ENCODE measurements around the gene UGDH. TPM values are rescaled to one million over a fixed set of nuclear protein-coding genes. Genes with fewer than 3 reads are reported as not detected.
"Not testable (repeated sequence)": the region's sequence is repeated elsewhere in the genome, so short reads cannot be mapped to it uniquely, and the experiment has no call there.

The UGDH gene
- total RNA-seq, 2 experiments from 2014 or later, result 17.5 to 18.2 TPM

DNA sequence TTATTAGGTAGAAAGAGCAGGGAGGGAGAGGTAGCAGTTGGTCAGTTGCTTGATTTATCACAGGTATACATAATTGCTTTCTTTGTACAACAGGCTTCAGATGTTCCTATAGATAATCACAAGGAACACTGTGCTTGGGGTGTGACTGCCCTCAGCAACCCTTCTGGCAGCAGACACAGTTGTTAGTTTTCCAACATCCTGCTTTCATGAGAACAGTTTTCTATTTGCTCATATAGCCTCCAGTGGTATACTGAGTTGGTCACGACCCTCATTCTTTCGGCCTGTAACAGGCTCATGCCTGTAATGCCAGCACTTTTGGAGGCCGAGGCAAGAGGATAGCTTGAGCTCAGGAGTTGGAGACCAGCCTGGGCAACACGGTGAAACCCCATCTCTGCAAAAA is 16.8 kb upstream of the UGDH start:
- H3K9me3 Mint-ChIP-seq; H3K27ac Mint-ChIP-seq; H3K27me3 Mint-ChIP-seq; H3K4me1 Mint-ChIP-seq; H3K36me3 Mint-ChIP-seq; H3K4me3 Mint-ChIP-seq; ATAC-seq (ENCODE audit: low read depth); DNase-seq: not testable (repeated sequence)
- POLR2A ChIA-PET, result interaction anchor here (0.6 kb wide), 1 partner anchor 81 kb away, joined by 3 read pairs; no protein-coding TSS in a partner anchor

DNA sequence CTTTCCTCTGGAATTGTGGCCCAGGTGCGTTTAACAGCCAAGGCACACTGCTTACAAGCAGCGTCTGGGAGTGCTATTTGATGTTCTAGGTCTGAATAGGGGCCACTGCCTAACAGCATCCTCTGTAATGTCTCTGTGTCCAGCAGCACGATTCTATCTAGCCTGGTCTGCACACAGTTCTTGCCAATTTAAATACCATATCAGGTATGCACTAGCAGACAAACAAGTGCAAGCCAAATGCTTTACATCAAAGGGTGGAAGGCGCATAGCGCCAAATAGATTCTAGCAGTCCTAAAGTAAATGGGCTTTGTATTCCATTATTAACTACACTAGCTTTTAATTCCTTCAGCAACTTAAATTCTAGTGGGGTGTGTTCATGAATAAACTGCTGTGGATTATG is 15.8 kb upstream of the UGDH start:
- POLR2A ChIA-PET, result no interaction called here
- Mint-ChIP-seq H3K27ac (no peak overlapping the region), H3K4me3 (no peak overlapping the region), H3K27me3 (peaks cover 2% of the 10 kb centered on the region), H3K36me3 (no peaks in the 10 kb centered on the region), H3K4me1 (no peaks in the 10 kb centered on the region), H3K9me3 (no peaks in the 10 kb centered on the region)
- ATAC-seq (ENCODE audit: low read depth) (no peak), DNase-seq (no peak)

DNA sequence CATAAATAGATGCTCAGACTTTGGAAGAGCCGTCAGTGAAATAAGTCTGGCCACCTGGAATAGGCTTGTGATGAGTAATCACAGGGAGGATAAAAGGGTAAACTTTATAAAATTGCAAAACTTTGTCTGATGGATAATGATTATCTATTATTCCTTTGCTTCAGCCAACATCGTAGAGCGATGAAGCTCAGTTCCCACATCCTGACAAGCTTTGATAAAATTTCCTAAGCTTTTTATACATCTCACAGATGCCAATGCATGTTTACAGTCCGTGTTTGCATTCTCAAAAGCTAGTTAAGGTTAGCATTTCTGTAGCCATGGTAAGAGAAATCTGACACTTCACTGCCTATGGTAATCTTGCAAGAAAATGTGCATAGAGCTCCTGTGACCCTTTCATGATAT is 15.4 kb upstream of the UGDH start:
- Mint-ChIP-seq H3K27me3 (peaks cover 2% of the 10 kb centered on the region), H3K4me1 (no peaks in the 10 kb centered on the region), H3K4me3 (no peak overlapping the region), H3K27ac (no peak overlapping the region), H3K36me3 (no peaks in the 10 kb centered on the region), H3K9me3 (no peaks in the 10 kb centered on the region)
- DNase-seq (no peak), ATAC-seq (ENCODE audit: low read depth) (no peak)
- POLR2A ChIA-PET, result no interaction called here

DNA sequence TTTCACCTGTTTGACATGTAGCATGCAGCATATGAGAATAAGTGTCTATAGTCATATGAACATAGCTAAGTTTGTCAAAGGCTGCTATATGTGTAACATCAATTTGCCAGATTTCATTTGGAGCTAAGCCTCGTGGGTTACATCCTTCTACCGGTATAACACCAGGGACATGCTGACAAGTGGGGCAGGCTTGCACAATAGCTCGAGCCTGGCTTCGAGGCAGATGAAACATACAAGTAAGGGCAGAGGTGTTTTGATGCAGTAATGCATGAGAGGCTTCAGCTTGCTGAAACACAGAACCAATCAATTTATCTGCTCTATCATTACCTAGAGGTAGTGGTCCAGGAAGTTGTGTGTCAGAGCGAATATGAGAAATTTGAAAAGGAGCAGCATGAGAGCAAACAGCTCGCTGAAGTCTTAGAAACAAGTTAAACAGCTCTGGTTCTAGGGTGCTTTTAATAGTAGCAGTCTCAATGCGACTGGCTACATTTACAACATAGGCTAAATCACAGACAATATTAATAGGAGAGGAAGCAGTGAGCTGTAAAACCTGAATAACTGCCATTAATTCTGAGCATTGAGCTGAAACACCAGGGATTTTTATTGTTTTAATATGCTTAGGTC is 14.9 kb upstream of the UGDH start:
- Mint-ChIP-seq H3K27me3 (peaks cover 2% of the 10 kb centered on the region), H3K27ac (no peak overlapping the region), H3K9me3 (no peaks in the 10 kb centered on the region), H3K36me3 (no peaks in the 10 kb centered on the region), H3K4me1 (no peaks in the 10 kb centered on the region), H3K4me3 (no peak overlapping the region)
- ATAC-seq (ENCODE audit: low read depth), result no peak
- POLR2A ChIA-PET, result no interaction called here
- DNase-seq, result no peak

DNA sequence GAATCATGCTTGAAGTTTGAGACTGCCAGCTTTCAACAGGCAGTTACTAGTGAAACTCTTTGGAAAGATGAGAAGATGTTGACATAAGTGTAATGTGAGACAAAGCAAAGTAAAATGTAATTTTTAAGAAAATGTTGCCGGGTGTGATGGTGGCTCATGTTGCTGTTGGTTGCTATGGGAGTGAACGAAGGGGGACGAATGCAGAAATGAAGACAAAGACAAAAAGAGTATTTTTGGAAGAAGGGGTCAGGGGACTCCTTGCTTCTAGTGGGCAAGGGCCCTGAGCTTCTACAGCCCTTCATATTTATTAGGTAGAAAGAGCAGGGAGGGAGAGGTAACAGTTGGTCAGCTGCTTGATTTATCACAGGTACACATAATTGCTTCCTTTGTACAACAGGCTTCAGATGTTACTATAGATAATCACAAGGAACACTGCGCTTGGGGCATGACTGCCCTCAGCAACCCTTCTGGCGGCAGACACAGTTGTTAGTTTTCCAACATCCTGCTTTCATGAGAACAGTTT is 11.9 kb upstream of the UGDH start:
- Mint-ChIP-seq H3K36me3 (peaks cover 2% of the 10 kb centered on the region), H3K4me3 (no peak overlapping the region), H3K27ac (no peak overlapping the region), H3K9me3 (no peaks in the 10 kb centered on the region), H3K4me1 (no peaks in the 10 kb centered on the region), H3K27me3 (no peaks in the 10 kb centered on the region)
- POLR2A ChIA-PET, result no interaction called here
- ATAC-seq (ENCODE audit: low read depth) (no peak), DNase-seq (no peak)

DNA sequence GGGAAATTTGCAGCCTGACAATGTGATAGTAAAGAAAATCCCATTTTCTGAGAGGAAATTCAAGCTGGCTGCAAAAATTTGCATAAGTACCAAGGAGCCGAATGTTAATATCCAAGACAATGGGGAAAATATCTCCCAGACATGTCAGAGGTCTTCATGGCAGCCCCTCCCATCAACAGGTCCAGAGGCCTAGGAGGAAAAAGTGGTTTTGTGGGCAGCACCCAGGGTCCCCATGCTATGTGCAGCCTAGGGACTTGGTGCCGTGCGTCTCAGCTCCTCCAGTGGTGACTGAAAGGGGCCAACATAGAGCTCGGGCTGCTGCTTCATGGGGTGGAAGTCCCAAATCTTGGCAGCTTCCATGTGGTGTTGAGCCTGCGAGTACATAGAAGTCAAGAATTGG is 6.3 kb upstream of the UGDH start:
- peaks cover 21% of the 10 kb centered on the region for H3K9me3 Mint-ChIP-seq
- POLR2A ChIA-PET, result no interaction called here
- ATAC-seq (ENCODE audit: low read depth) (no peak), DNase-seq (no peak)
- peaks cover 24% of the 10 kb centered on the region for H3K36me3 Mint-ChIP-seq
- peaks cover under 1% of the 10 kb centered on the region for H3K4me1 Mint-ChIP-seq
- no peak overlapping the region for H3K27ac Mint-ChIP-seq
- no peak overlapping the region for H3K4me3 Mint-ChIP-seq
- H3K27me3 Mint-ChIP-seq, result no peaks in the 10 kb centered on the region

DNA sequence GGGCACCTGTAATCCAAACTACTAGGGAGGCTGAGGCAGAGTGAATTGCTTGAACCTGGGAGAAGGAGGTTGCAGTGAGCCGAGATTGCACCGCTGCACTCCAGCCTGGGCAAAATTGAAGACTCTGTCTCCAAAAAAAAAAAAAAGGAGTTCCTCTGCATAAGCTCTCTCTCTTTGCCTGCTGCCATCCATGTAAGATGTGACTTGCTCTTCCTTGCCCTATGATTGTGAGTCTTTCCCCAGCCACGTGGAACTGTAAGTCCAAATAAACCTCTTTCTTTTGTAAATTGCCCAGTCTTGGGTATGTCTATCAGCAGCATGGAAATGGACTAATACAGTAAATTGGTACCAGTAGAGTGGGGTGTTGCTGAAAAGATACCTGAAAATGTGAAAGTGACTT is 5.0 kb upstream of the UGDH start:
- ATAC-seq (ENCODE audit: low read depth); DNase-seq; H3K4me1 Mint-ChIP-seq; H3K27ac Mint-ChIP-seq; H3K27me3 Mint-ChIP-seq; H3K4me3 Mint-ChIP-seq; POLR2A ChIA-PET: not testable (repeated sequence)
- H3K9me3 Mint-ChIP-seq, result peaks cover 21% of the 10 kb centered on the region
- peaks cover 24% of the 10 kb centered on the region for H3K36me3 Mint-ChIP-seq

DNA sequence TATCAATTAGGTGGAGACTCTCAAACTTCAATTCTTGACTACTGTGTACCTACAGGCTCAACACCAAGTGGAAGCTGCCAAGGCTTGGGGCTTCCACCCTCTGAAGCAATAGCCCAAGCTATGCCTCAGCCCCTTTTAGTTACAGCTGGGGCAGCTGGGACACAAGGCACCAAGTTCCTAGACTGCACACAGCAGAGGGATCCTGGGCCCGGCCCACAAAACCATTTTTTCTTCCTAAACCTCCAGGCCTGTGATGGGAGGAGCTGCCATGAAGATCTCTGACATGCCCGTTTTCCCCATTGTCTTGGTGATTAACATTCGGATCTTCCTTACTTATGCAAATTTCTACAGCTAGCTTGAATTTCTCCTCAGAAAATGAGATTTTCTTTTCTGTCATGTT is 3.4 kb upstream of the UGDH start:
- Mint-ChIP-seq H3K27me3 (no peaks in the 10 kb centered on the region), H3K4me3 (no peak overlapping the region), H3K27ac (no peak overlapping the region), H3K9me3 (peaks cover 21% of the 10 kb centered on the region), H3K36me3 (peaks cover 24% of the 10 kb centered on the region), H3K4me1 (peaks cover 18% of the 10 kb centered on the region)
- ATAC-seq (ENCODE audit: low read depth) (no peak), DNase-seq (no peak)
- POLR2A ChIA-PET, result no interaction called here

DNA sequence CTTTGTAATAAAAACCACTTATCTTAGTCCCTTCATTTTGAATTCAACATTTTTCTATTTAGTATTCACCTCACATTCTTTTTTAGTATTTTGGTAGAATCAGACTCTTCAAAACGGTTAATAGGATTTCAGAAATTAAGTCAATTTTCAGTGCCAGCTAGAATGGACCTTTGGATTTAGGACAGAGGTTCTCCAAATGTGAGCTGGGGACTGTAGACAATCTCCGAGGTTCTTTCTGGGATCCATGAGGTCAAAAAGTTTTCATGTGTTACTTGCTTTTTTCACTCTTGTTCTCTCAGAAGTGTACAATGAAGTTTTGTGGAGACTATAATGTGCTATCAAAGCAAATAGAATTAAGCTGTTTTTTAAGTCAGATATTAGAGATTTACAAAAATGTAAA is 2.3 kb upstream of the UGDH start:
- Mint-ChIP-seq H3K36me3 (peaks cover 22% of the 10 kb centered on the region), H3K9me3 (peaks cover 21% of the 10 kb centered on the region), H3K27ac (no peak overlapping the region), H3K27me3 (no peaks in the 10 kb centered on the region), H3K4me1 (peaks cover 18% of the 10 kb centered on the region), H3K4me3 (no peak overlapping the region)
- DNase-seq (no peak), ATAC-seq (ENCODE audit: low read depth) (no peak)
- POLR2A ChIA-PET, result no interaction called here

DNA sequence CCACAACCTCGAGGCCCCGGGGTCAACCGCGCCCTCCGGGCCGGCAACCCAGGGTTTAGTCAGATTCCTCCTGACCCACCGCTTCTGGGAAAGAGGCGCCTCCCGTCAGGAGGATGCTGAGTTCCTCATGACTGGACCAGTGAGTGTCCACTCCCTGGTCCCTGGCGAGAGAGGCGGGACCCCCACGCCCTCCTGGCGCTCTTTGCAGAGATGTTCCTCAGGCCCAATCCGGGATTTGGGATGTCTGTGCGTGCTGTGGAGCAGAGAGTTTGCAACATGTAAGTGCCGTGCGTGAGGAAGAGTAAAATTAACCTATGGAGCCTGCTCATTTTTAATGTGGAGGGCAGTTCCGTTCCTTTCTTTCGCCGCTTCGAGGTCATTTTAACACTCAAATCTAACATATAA is 824 bp upstream of the UGDH start:
- Mint-ChIP-seq H3K4me1 (peaks cover 18% of the 10 kb centered on the region), H3K27ac (no peak overlapping the region), H3K36me3 (peaks cover 22% of the 10 kb centered on the region), H3K9me3 (peaks cover 21% of the 10 kb centered on the region), H3K4me3 (peak overlapping the region; percentile 88), H3K27me3 (no peaks in the 10 kb centered on the region)
- no peak for ATAC-seq (ENCODE audit: low read depth)
- POLR2A ChIA-PET, result no interaction called here
- no peak for DNase-seq

DNA sequence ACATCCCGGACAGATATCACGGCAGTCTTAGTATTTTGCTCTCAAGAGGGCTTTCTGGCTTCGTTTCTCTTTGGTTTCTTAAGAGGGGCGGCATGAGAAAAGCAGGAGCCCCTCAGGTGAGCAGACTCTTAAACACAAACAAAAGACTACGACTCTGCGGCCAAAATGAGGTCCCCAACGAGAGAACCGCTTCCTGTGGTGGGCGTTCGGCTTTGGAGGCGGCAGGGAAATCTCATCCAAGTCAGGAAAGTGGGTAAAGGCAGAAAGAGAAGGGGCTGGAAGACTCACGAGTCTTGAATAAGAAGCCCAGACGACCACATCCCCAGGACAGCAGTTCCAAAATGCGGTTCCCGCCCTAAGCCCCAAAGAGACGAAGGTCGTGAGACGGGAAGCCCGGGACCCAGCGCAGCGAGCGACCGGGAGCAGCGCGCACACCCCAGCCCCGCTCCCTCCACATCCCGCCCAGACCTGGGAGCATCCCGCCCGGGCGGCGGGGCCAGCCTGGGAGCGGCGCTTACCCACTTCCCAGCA is 409 bp downstream of the UGDH start:
- no peak for ATAC-seq (ENCODE audit: low read depth)
- peaks cover 18% of the 10 kb centered on the region for H3K4me1 Mint-ChIP-seq
- POLR2A ChIA-PET, result interaction anchor here (0.9 to 1.8 kb wide), 3 partner anchors 68 to 114 kb away, joined by 6 to 8 read pairs (median 8); partner anchors contain the start of genes LIAS, RPL9 and SMIM14
- no peaks in the 10 kb centered on the region for H3K27me3 Mint-ChIP-seq
- H3K4me3 Mint-ChIP-seq, result peak overlapping the region; percentile 88
- H3K9me3 Mint-ChIP-seq, result peaks cover 10% of the 10 kb centered on the region
- H3K36me3 Mint-ChIP-seq, result peaks cover 9% of the 10 kb centered on the region
- H3K27ac Mint-ChIP-seq, result peak overlapping the region; percentile 75
- no peak for DNase-seq

DNA sequence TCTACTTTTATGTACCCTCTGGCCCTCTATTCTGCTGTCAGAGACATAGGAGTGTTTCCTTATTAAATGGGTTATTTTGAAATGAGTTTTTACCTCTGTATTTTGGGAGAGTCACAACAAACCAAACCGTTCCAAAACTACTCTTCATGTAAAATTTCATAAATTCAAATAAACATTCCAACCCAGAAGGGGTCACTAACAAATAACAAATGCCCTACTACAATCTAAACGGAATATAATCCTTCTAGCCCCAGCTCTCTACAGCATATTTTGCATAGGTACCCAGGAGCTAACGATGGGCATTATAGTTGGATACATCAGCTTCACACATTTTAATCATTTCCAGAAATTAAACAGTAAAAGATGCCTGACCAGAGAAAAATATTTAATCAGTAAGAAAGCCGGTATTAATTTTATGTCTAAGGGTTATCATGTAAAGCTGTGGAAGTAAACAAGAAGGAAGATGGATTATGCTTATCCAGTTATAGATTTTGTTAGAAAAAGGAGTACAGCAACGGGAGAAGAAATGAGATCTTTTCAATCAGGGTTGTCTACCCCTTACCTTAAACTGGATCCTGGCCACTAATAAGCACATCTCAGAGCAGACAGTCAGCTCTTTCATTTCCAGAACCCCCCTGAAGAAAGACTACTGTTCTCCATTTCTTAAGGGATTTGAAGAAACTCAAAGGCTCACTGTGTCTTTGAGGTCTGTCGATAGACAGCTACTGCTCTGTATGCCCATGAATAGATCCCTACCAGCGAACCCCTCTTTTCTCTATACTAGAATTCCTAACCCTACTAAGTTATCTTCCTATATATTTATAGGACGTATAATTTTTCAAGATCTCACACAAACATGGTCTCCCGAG is 1.2 kb downstream of the UGDH start:
- no peak for DNase-seq
- peaks cover 3% of the 10 kb centered on the region for H3K9me3 Mint-ChIP-seq
- POLR2A ChIA-PET, result interaction anchor here (1.8 kb wide), 1 partner anchor 112 kb away, joined by 6 read pairs; the partner anchor contains the start of gene SMIM14
- no peaks in the 10 kb centered on the region for H3K27me3 Mint-ChIP-seq
- H3K27ac Mint-ChIP-seq, result peak overlapping the region; percentile 75
- peak overlapping the region; percentile 88 for H3K4me3 Mint-ChIP-seq
- ATAC-seq (ENCODE audit: low read depth), result no peak
- H3K36me3 Mint-ChIP-seq, result peaks cover 3% of the 10 kb centered on the region
- peaks cover 18% of the 10 kb centered on the region for H3K4me1 Mint-ChIP-seq

DNA sequence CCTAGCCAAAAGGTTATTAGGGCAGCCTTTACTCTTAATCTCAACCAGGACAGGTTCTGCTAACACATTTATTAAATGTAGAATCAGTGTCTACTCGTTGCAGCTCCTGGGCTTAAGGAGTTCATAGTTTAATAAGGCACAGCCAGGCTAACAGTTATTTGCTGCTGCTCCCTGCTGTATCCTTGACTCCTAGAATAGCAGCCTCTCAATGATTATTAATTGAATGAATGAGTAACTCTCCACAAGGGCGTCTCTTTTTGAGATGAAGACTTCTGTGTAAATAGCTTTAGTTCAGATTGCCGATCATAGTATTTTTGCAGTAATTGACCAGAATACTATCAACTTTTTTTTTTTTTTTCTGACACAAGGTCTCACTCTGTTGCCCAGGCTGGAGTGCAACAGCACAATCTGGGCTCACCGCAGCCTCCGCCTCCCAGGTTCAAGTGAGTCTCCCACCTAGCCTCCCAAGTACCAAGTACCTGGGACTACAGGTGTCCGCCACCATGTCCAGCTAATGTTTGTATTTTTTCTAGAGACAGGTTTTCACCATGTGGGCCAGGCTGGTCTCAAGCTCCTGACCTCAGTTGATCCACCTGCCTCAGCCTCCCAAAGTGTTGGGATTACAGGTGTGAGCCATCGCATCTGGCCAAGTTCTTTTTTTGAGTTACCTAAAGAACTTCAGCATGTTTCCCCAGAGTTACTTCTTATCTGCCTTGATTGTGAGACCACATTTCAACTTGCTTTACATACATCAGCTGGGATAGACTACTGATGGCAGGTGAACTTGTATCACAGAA is 2.9 kb downstream of the UGDH start:
- Mint-ChIP-seq H3K4me1 (peaks cover 18% of the 10 kb centered on the region), H3K27ac (no peak overlapping the region), H3K4me3 (no peak overlapping the region), H3K27me3 (no peaks in the 10 kb centered on the region), H3K9me3 (no peaks in the 10 kb centered on the region), H3K36me3 (no peaks in the 10 kb centered on the region)
- ATAC-seq (ENCODE audit: low read depth) (no peak), DNase-seq (no peak)
- POLR2A ChIA-PET, result no interaction called here
